ENCODE data around the gene ABHD17A. TPM values are rescaled to one million over a fixed set of nuclear protein-coding genes. Genes with fewer than 3 reads are reported as not detected.

Gene ABHD17A
- total and polyA plus RNA-seq, 10 donors = 73.4 to 107 (median 83.6) TPM

GRCh38 chr19:1872807-1873523 lies 12.3 kb downstream of the ABHD17A start:
- peak overlapping the region in 3 of 8 donors; percentile 88 to 98 (median 89) for H3K4me3 ChIP-seq
- H3K27ac ChIP-seq = peak overlapping the region in 7 of 8 donors; percentile 92 to 96 (median 94)
- 75 to 85% (median 80%) methylated on average over 13 to 25 of the region's 25 CpGs for WGBS, 5 donors
- H3K4me1 ChIP-seq = peaks cover 47 to 87% (median 65%) of the 10 kb centered on the region in 6 donors
- H3K36me3 ChIP-seq = peaks cover 0 to 62% (median 21%) of the 10 kb centered on the region in 6 donors
- DNase-seq = peak; percentile 73
- TF ChIP-seq POLR2A (IDR thresholded peaks at IDR 0.05) (no peak), POLR2AphosphoS5 (IDR thresholded peaks at IDR 0.05) (peak in 2 of 3 donors; percentile 3 to 9)
- no peaks in the 10 kb centered on the region for H3K27me3 ChIP-seq (replicated peaks in 1 of 7)
- no peaks in the 10 kb centered on the region for H3K9me3 ChIP-seq
- intact Hi-C loops (cut with DNase I; ENCODE audit: low total_unique reads) = no loop called here

GRCh38 chr19:1871630-1872029 lies 13.7 kb downstream of the ABHD17A start:
- Histone ChIP-seq H3K4me3 (no peak overlapping the region), H3K4me1 (peaks cover 45 to 90% (median 60%) of the 10 kb centered on the region in 6 donors), H3K27me3 (replicated peaks in 1 of 7) (no peaks in the 10 kb centered on the region), H3K36me3 (peaks cover 0 to 54% (median 21%) of the 10 kb centered on the region in 6 donors), H3K27ac (peak overlapping the region in 5 of 8 donors; percentile 45 to 96 (median 94)), H3K9me3 (no peaks in the 10 kb centered on the region)
- 86 to 95% (median 90%) methylated on average over 4 to 13 of the region's 13 CpGs for WGBS, 5 donors
- peak; percentile 74 for DNase-seq
- TF ChIP-seq POLR2AphosphoS5 (IDR thresholded peaks at IDR 0.05) (no peak), CTCF (IDR thresholded peaks at IDR 0.05 in 8 of 11, conservative IDR thresholded peaks at IDR 0.05 in 3 of 11) (no peak), POLR2A (IDR thresholded peaks at IDR 0.05) (no peak)
- intact Hi-C loops (cut with DNase I; ENCODE audit: low total_unique reads) = no loop called here

- Histone ChIP-seq H3K36me3 (peaks cover 0 to 53% (median 21%) of the 10 kb centered on the region in 6 donors), H3K9me3 (no peaks in the 10 kb centered on the region), H3K4me3 (no peak overlapping the region), H3K4me1 (peaks cover 40 to 86% (median 56%) of the 10 kb centered on the region in 6 donors), H3K27me3 (replicated peaks in 1 of 7) (no peaks in the 10 kb centered on the region), H3K27ac (peak overlapping the region in 5 of 8 donors; percentile 45 to 96 (median 94))
- intact Hi-C loops (cut with DNase I; ENCODE audit: low total_unique reads) = no loop called here
- 70 to 91% (median 79%) methylated on average over 4 to 15 of the region's 15 CpGs for WGBS, 5 donors
- peak; percentile 83 for DNase-seq
- peak in 2 of 3 donors; percentile 54 to 66 for TF ChIP-seq POLR2AphosphoS5 (IDR thresholded peaks at IDR 0.05)
- TF ChIP-seq CTCF (IDR thresholded peaks at IDR 0.05 in 8 of 11, conservative IDR thresholded peaks at IDR 0.05 in 3 of 11) = no peak
Observed at GRCh38 chr19:1871140-1871597, 14.1 kb downstream of the ABHD17A start.

GRCh38 chr19:1868971-1869370 lies 16.3 kb downstream of the ABHD17A start:
- intact Hi-C loops (cut with DNase I; ENCODE audit: low total_unique reads) = no loop called here
- peaks cover 0 to 53% (median 21%) of the 10 kb centered on the region in 6 donors for H3K36me3 ChIP-seq
- H3K27me3 ChIP-seq (replicated peaks in 1 of 7) = no peaks in the 10 kb centered on the region
- WGBS, 5 donors = 83 to 91% (median 89%) methylated on average over 7 of the region's 7 CpGs
- peak overlapping the region in 1 of 8 donors; percentile 26 for H3K27ac ChIP-seq
- no peak for TF ChIP-seq POLR2A (IDR thresholded peaks at IDR 0.05)
- no peak for DNase-seq
- no peaks in the 10 kb centered on the region for H3K9me3 ChIP-seq
- H3K4me1 ChIP-seq = peaks cover 33 to 85% (median 50%) of the 10 kb centered on the region in 6 donors
- no peak overlapping the region for H3K4me3 ChIP-seq

- Histone ChIP-seq H3K36me3 (peaks cover 0 to 37% (median 13%) of the 10 kb centered on the region in 6 donors), H3K4me3 (no peak overlapping the region), H3K27me3 (replicated peaks in 1 of 7) (no peaks in the 10 kb centered on the region), H3K4me1 (peaks cover 18 to 70% (median 36%) of the 10 kb centered on the region in 6 donors), H3K9me3 (no peaks in the 10 kb centered on the region), H3K27ac (peak overlapping the region in 2 of 8 donors; percentile 12 to 20)
- no peak for DNase-seq
- TF ChIP-seq POLR2A (IDR thresholded peaks at IDR 0.05) = no peak
- no peak for TF ChIP-seq CTCF (IDR thresholded peaks at IDR 0.05 in 8 of 11, conservative IDR thresholded peaks at IDR 0.05 in 3 of 11)
- no peak for TF ChIP-seq POLR2AphosphoS5 (IDR thresholded peaks at IDR 0.05)
- intact Hi-C loops (cut with DNase I; ENCODE audit: low total_unique reads) = no loop called here
- 84 to 88% (median 86%) methylated on average over 9 of the region's 9 CpGs for WGBS, 5 donors
Observed at GRCh38 chr19:1867349-1867724, 18.0 kb downstream of the ABHD17A start.

Data from spleen (tissue), 11 donors.